GM10266 (cell line): Measurements from ENCODE around the gene MAML2.

Experiments used
- DNase-seq: peaks from one replicate; pipeline ENCODE4 v3.0.0; 2012; ENCODE audit errors: extremely low spot score
- CTCF ChIP-seq: IDR thresholded peaks from 2 replicates; pipeline ENCODE4 v1.5.1; 2012; ENCODE audit warnings: mild to moderate bottlenecking, low read depth; ENCODE audit not compliant: control insufficient read depth, insufficient read depth; ENCODE audit errors: missing control alignments

The MAML2 gene

GRCh38 chr11:96037405-96037949 is 305.5 kb downstream of the MAML2 start:
- DNase-seq, result no peak
- TF ChIP-seq CTCF, result no peak

GRCh38 chr11:96036863-96037262 is 306.1 kb downstream of the MAML2 start:
- no peak for TF ChIP-seq CTCF
- DNase-seq, result no peak

- no peak for TF ChIP-seq CTCF
- no peak for DNase-seq
Observed at GRCh38 chr11:96035740-96036078, 307.3 kb downstream of the MAML2 start.

DNA sequence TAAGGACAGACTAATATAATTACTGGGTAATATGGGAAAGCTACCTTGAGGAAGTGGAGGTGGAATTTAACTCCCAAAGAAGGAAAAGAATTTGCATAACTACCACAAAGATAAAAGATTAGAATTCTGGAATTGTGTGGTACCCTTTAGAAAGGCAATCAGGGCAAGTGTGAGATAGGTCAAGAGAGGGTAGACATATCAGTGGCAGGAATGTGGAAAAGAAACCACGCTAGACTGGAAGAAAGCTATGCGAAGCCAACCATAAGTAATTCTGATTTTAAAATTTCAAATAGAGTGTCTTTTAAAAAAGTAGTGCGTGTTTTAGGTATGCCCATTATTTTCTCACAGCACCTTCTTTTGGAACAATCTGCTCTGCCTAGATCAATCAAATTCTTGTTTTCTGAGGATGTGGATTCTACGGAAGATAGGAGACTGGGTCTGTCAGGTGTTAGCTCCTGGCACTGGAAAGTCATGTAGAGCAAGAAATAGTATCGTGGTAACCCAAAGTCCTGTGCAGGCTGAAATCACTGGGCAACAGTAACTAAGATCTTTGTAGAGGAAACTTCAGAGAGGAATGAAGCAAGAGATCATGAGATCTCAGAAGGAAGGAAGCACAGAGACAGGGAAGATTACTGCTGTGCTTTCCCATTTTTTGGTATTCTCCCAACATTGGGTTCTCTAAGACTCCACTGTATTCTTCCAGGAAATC is 307.8 kb downstream of the MAML2 start:
- DNase-seq, result no peak
- no peak for TF ChIP-seq CTCF

DNA sequence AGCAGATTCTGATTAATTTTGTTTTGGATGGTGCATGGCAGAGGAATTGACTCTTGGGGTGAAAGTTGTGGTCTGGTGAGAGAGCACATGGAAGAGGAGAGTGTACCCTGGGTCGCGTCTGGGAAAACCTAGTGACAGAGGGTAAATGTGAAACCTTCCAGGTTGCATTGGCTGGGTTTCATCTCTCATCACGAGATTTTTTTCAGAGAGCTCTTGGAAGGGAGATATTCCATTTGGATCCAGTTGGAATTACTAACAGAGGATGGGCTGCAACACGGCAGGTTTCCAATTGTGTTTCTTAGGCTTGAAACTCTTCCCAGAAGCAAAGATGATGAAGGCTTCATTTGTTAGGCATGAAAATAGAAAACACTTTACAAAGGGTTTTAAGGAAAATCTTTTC is 309.4 kb downstream of the MAML2 start:
- no peak for TF ChIP-seq CTCF

DNA sequence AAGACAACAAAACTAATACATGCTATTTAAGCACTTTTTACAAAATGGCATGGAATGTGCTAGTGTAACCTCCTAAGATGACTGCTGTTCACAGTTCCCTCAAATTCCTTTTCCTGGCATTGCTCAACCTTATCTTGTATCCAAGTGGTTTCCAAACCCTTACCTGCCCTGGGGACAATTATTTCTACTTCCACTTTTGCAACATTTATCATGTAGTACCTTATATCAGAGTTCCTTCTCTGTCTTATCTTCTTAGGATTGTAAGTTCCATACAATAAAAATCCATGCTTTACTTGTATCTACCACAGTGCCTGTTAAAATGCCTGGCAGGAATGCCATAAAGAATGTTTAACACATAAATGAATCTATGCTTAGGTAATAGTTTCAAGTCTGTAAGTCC is 309.9 kb downstream of the MAML2 start:
- DNase-seq, result no peak
- TF ChIP-seq CTCF, result no peak

More for the DNA sequence above, 309.4 kb downstream of the MAML2 start:
- no peak for DNase-seq

GRCh38 chr11:96028746-96029145 is 314.2 kb downstream of the MAML2 start:
- no peak for TF ChIP-seq CTCF
- no peak for DNase-seq
